ENCODE results near the gene FYB1.

The FYB1 gene

GRCh38 chr5:39219437-39219836, at the start of gene FYB1:
Gene FYB1, minus strand, starts transcription at chr5:39219563. Its CDS starts 16,603 bp downstream, at chr5:39202960.
- Histone ChIP-seq H3K27me3 (no peaks in the 10 kb centered on the region), H3K9ac (peak within 1 kb of the TSS in 5 of 11 experiments; percentile 47 to 81 (median 80); a peak in 9 of 22 replicates), H3K9me3 (replicated peaks in 1 of 11) (peaks cover 0 to 6% (median 0%) of the 10 kb centered on the region in 11 experiments; a peak in 2 of 22 replicates), H4K20me1 (peaks cover 0 to 33% (median 0%) of the 10 kb centered on the region in 11 experiments; a peak in 4 of 22 replicates), H3K36me3 (peaks cover 0 to 21% (median 0%) of the 10 kb centered on the region in 11 experiments; a peak in 2 of 22 replicates), H3K4me3 (peak within 1 kb of the TSS in 4 of 10 experiments; percentile 46 to 64 (median 58); a peak in 8 of 20 replicates), H3K27ac (peak within 1 kb of the TSS in 7 of 11 experiments; percentile 31 to 91 (median 85); a peak in 12 of 22 replicates), H3K4me1 (peaks cover 0 to 85% (median 19%) of the 10 kb centered on the region in 10 experiments; a peak in 14 of 20 replicates), H3K4me2 (peak within 1 kb of the TSS in 7 of 11 experiments; percentile 42 to 98 (median 87); a peak in 14 of 22 replicates)
- peak in 5 of 11 experiments; percentile 7 to 81 (median 69); a peak in 6 of 22 replicates for TF ChIP-seq Cebpa-rat (IDR thresholded peaks at IDR 0.05)

- Histone ChIP-seq H3K4me2 (peak overlapping the region in 3 of 11 experiments; percentile 80 to 82 (median 81); a peak in 7 of 22 replicates), H3K36me3 (no peaks in the 10 kb centered on the region), H4K20me1 (no peaks in the 10 kb centered on the region), H3K4me3 (no peak overlapping the region), H3K27ac (no peak overlapping the region), H3K9me3 (replicated peaks in 1 of 11) (no peaks in the 10 kb centered on the region), H3K9ac (no peak overlapping the region), H3K4me1 (peaks cover 0 to 83% (median 7%) of the 10 kb centered on the region in 10 experiments; a peak in 10 of 20 replicates), H3K27me3 (no peaks in the 10 kb centered on the region)
- no peak for TF ChIP-seq Cebpa-rat (IDR thresholded peaks at IDR 0.05)
Measured at GRCh38 chr5:39267186-39267585, 47.8 kb upstream of the FYB1 start.

GRCh38 chr5:39266442-39266841, 47.1 kb upstream of the FYB1 start:
- no peaks in the 10 kb centered on the region for H3K36me3 ChIP-seq
- H4K20me1 ChIP-seq, result no peaks in the 10 kb centered on the region
- no peaks in the 10 kb centered on the region for H3K27me3 ChIP-seq
- 0 out of 22 replicates have a peak overlapping the region, but pooled peaks of 1 of the 11 experiments have one; percentile 4 for H3K27ac ChIP-seq
- H3K4me2 ChIP-seq, result peak overlapping the region in 5 of 11 experiments; percentile 59 to 82 (median 80); a peak in 10 of 22 replicates
- H3K4me1 ChIP-seq, result peaks cover 0 to 76% (median 7%) of the 10 kb centered on the region in 10 experiments; a peak in 10 of 20 replicates
- H3K9ac ChIP-seq, result no peak overlapping the region
- TF ChIP-seq Cebpa-rat (IDR thresholded peaks at IDR 0.05), result no peak
- H3K9me3 ChIP-seq (replicated peaks in 1 of 11), result no peaks in the 10 kb centered on the region
- no peak overlapping the region for H3K4me3 ChIP-seq

GRCh38 chr5:39264528-39264927, 45.2 kb upstream of the FYB1 start:
- Histone ChIP-seq H3K27me3 (no peaks in the 10 kb centered on the region), H3K4me2 (peak overlapping the region in 2 of 11 experiments; percentile 1 to 11; a peak in 1 of 22 replicates), H3K9me3 (replicated peaks in 1 of 11) (no peaks in the 10 kb centered on the region), H3K9ac (no peak overlapping the region), H3K27ac (no peak overlapping the region), H4K20me1 (no peaks in the 10 kb centered on the region), H3K4me1 (peaks cover 0 to 58% (median 3%) of the 10 kb centered on the region in 10 experiments; a peak in 10 of 20 replicates), H3K4me3 (no peak overlapping the region), H3K36me3 (no peaks in the 10 kb centered on the region)
- no peak for TF ChIP-seq Cebpa-rat (IDR thresholded peaks at IDR 0.05)

- Histone ChIP-seq H4K20me1 (no peaks in the 10 kb centered on the region), H3K4me3 (no peak overlapping the region), H3K4me1 (peaks cover 0 to 43% (median 3%) of the 10 kb centered on the region in 10 experiments; a peak in 10 of 20 replicates), H3K27ac (no peak overlapping the region), H3K36me3 (no peaks in the 10 kb centered on the region), H3K9me3 (replicated peaks in 1 of 11) (no peaks in the 10 kb centered on the region), H3K4me2 (peak overlapping the region in 3 of 11 experiments; percentile 1 to 59 (median 33); a peak in 4 of 22 replicates), H3K27me3 (no peaks in the 10 kb centered on the region), H3K9ac (no peak overlapping the region)
- no peak for TF ChIP-seq Cebpa-rat (IDR thresholded peaks at IDR 0.05)
Measured at GRCh38 chr5:39262981-39263380, 43.6 kb upstream of the FYB1 start.

- H3K4me3 ChIP-seq, result no peak overlapping the region
- no peaks in the 10 kb centered on the region for H3K9me3 ChIP-seq (replicated peaks in 1 of 11)
- no peak for TF ChIP-seq Cebpa-rat (IDR thresholded peaks at IDR 0.05)
- no peak overlapping the region for H3K27ac ChIP-seq
- no peak overlapping the region for H3K9ac ChIP-seq
- peaks cover 0 to 48% (median 0%) of the 10 kb centered on the region in 10 experiments; a peak in 6 of 20 replicates for H3K4me1 ChIP-seq
- H3K27me3 ChIP-seq, result no peaks in the 10 kb centered on the region
- no peaks in the 10 kb centered on the region for H3K36me3 ChIP-seq
- H4K20me1 ChIP-seq, result no peaks in the 10 kb centered on the region
- no peak overlapping the region for H3K4me2 ChIP-seq
Measured at GRCh38 chr5:39260095-39260494, 40.7 kb upstream of the FYB1 start.

GRCh38 chr5:39257554-39257953, 38.2 kb upstream of the FYB1 start:
- Histone ChIP-seq H3K27ac (no peak overlapping the region), H3K9ac (no peak overlapping the region), H3K4me3 (no peak overlapping the region), H3K9me3 (replicated peaks in 1 of 11) (no peaks in the 10 kb centered on the region), H3K4me1 (peaks cover 0 to 37% (median 0%) of the 10 kb centered on the region in 10 experiments; a peak in 6 of 20 replicates), H3K27me3 (no peaks in the 10 kb centered on the region), H4K20me1 (no peaks in the 10 kb centered on the region), H3K36me3 (no peaks in the 10 kb centered on the region), H3K4me2 (no peak overlapping the region)
- no peak for TF ChIP-seq Cebpa-rat (IDR thresholded peaks at IDR 0.05)

- peak overlapping the region in 3 of 11 experiments; percentile 32 to 80 (median 77); a peak in 6 of 22 replicates for H3K4me2 ChIP-seq
- H3K4me3 ChIP-seq, result no peak overlapping the region
- no peaks in the 10 kb centered on the region for H3K27me3 ChIP-seq
- H3K9ac ChIP-seq, result no peak overlapping the region
- no peaks in the 10 kb centered on the region for H3K36me3 ChIP-seq
- no peak for TF ChIP-seq Cebpa-rat (IDR thresholded peaks at IDR 0.05)
- peak overlapping the region in 2 of 11 experiments; percentile 48 to 58; a peak in 4 of 22 replicates for H3K27ac ChIP-seq
- peaks cover 0 to 35% (median 0%) of the 10 kb centered on the region in 10 experiments; a peak in 6 of 20 replicates for H3K4me1 ChIP-seq
- no peaks in the 10 kb centered on the region for H3K9me3 ChIP-seq (replicated peaks in 1 of 11)
- H4K20me1 ChIP-seq, result no peaks in the 10 kb centered on the region
Measured at GRCh38 chr5:39256477-39257235, 37.3 kb upstream of the FYB1 start.

GRCh38 chr5:39255406-39255805, 36.0 kb upstream of the FYB1 start:
- H3K27ac ChIP-seq, result no peak overlapping the region

More at GRCh38 chr5:39255406-39255805, 36.0 kb upstream of the FYB1 start:
- H4K20me1 ChIP-seq, result no peaks in the 10 kb centered on the region
- H3K9ac ChIP-seq, result no peak overlapping the region
- peaks cover 0 to 4% (median 0%) of the 10 kb centered on the region in 11 experiments; a peak in 4 of 22 replicates for H3K36me3 ChIP-seq
- H3K4me2 ChIP-seq, result peak overlapping the region in 2 of 11 experiments; percentile 77 to 80; a peak in 5 of 22 replicates
- no peak for TF ChIP-seq Cebpa-rat (IDR thresholded peaks at IDR 0.05)
- peaks cover 0 to 35% (median 0%) of the 10 kb centered on the region in 10 experiments; a peak in 6 of 20 replicates for H3K4me1 ChIP-seq
- no peak overlapping the region for H3K4me3 ChIP-seq
- peaks cover 2 to 12% (median 3%) of the 10 kb centered on the region in 11 experiments; a peak in 20 of 22 replicates for H3K9me3 ChIP-seq (replicated peaks in 1 of 11)
- H3K27me3 ChIP-seq, result no peaks in the 10 kb centered on the region

Data from BLaER1 treated with 17β-estradiol and CSF1 and Interleukin-3, amounts not matched to agents 10 nM and 100 nM (cell line).